ENCODE data around the gene CCDC183. TPM values are rescaled to one million over a fixed set of nuclear protein-coding genes. Genes with fewer than 3 reads are reported as not detected.
A peak's percentile ranks its signal among the peaks of the same experiment; 100 is the strongest.

Gene CCDC183
- total and polyA plus RNA-seq, 9 donors: 0.47 to 11.8 (median 5.7) TPM

DNA sequence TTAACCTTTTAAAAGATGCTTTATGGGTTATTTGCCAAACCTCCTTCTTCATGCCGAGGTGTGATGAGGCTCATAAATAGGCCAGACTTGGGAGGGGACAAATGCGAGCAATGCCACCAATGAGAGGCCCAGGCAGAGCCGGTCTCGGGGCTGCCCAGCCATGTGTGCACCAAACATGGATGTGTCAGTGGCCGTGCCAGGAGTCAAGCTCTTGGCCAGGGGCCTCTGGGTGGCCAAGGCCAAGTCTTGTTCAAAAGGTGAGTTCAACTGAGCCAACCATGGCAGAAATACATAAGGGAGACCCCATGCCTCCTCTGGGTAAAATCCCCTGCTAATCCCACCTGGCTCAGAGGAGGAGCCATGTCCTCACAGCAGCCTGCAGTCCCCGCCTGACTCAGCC is 20.9 kb upstream of the CCDC183 start:
- WGBS, 3 donors: 82 to 88% (median 85%) methylated on average over 6 of the region's 6 CpGs
- intact Hi-C loops (cut with DNase I): no loop called here
- H3K27ac ChIP-seq: no peak overlapping the region
- H3K27me3 ChIP-seq: no peaks in the 10 kb centered on the region
- no peaks in the 10 kb centered on the region for H3K36me3 ChIP-seq
- TF ChIP-seq POLR2A (IDR thresholded peaks at IDR 0.05) (no peak), EP300 (IDR thresholded peaks at IDR 0.05) (no peak)
- TF ChIP-seq, protein P1, sequence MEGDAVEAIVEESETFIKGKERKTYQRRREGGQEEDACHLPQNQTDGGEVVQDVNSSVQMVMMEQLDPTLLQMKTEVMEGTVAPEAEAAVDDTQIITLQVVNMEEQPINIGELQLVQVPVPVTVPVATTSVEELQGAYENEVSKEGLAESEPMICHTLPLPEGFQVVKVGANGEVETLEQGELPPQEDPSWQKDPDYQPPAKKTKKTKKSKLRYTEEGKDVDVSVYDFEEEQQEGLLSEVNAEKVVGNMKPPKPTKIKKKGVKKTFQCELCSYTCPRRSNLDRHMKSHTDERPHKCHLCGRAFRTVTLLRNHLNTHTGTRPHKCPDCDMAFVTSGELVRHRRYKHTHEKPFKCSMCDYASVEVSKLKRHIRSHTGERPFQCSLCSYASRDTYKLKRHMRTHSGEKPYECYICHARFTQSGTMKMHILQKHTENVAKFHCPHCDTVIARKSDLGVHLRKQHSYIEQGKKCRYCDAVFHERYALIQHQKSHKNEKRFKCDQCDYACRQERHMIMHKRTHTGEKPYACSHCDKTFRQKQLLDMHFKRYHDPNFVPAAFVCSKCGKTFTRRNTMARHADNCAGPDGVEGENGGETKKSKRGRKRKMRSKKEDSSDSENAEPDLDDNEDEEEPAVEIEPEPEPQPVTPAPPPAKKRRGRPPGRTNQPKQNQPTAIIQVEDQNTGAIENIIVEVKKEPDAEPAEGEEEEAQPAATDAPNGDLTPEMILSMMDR (IDR thresholded peaks at IDR 0.05): no peak
- no peaks in the 10 kb centered on the region for H3K4me1 ChIP-seq (ENCODE audit: insufficient read depth)
- H3K4me3 ChIP-seq: no peak overlapping the region
- H3K9me3 ChIP-seq: no peaks in the 10 kb centered on the region
- DNase-seq: peak in 1 of 5 donors; percentile 17

DNA sequence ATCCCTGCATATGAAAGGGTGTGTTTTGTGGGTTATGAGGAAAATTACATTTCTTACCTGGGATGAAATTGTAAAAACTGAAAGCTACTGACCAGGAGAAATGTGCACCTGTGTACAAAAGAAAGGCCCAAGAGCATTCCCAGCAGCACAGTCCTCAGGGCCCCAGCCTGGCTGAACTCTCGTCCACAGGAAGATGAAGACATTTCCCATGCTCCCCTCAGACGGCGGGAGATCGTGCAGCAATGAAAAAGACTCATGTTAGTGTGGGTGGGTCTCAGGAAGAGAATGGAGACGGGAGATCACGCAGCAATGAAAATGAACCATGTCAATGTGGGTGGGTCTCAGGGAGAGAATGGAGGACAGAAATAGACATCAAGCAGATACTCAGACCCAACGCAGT is 19.2 kb upstream of the CCDC183 start:
- intact Hi-C loops (cut with DNase I): no loop called here
- TF ChIP-seq EP300 (IDR thresholded peaks at IDR 0.05) (no peak), POLR2A (IDR thresholded peaks at IDR 0.05) (no peak)
- TF ChIP-seq, protein P1 (IDR thresholded peaks at IDR 0.05): no peak
- H3K27me3 ChIP-seq: no peaks in the 10 kb centered on the region
- no peaks in the 10 kb centered on the region for H3K36me3 ChIP-seq
- H3K9me3 ChIP-seq: no peaks in the 10 kb centered on the region
- no peaks in the 10 kb centered on the region for H3K4me1 ChIP-seq (ENCODE audit: insufficient read depth)
- no peak overlapping the region for H3K4me3 ChIP-seq
- H3K27ac ChIP-seq: no peak overlapping the region
- 44 to 55% (median 48%) methylated on average over 7 of the region's 7 CpGs for WGBS, 3 donors
- DNase-seq: no peak

DNA sequence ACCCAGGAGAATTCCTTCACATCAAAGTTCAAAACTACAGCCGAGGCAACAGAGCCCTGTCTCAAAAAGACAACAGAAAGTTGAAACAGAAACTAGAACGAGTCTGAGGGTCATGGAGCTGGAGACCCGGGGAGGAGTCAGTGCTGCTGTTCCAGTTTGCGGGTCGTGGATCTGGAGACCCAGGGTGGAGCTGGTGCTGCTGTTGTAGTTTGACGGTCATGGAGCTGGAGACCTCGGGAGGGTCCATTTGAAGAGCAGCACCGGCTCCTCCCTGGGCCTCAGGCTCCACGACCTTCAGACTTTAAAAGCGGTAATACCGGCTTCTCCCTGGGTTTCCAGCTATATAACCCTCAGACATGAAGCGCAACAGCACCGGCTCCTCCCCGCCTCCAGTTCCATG is 18.8 kb upstream of the CCDC183 start:
- H3K4me3 ChIP-seq: no peak overlapping the region
- no peaks in the 10 kb centered on the region for H3K4me1 ChIP-seq (ENCODE audit: insufficient read depth)
- 57 to 71% (median 59%) methylated on average over 14 of the region's 14 CpGs for WGBS, 3 donors
- H3K36me3 ChIP-seq: no peaks in the 10 kb centered on the region
- intact Hi-C loops (cut with DNase I): no loop called here
- no peaks in the 10 kb centered on the region for H3K9me3 ChIP-seq
- DNase-seq: no peak
- no peak overlapping the region for H3K27ac ChIP-seq
- TF ChIP-seq EP300 (IDR thresholded peaks at IDR 0.05) (no peak), POLR2A (IDR thresholded peaks at IDR 0.05) (no peak)
- TF ChIP-seq, protein P1 (IDR thresholded peaks at IDR 0.05): no peak
- H3K27me3 ChIP-seq: no peaks in the 10 kb centered on the region

DNA sequence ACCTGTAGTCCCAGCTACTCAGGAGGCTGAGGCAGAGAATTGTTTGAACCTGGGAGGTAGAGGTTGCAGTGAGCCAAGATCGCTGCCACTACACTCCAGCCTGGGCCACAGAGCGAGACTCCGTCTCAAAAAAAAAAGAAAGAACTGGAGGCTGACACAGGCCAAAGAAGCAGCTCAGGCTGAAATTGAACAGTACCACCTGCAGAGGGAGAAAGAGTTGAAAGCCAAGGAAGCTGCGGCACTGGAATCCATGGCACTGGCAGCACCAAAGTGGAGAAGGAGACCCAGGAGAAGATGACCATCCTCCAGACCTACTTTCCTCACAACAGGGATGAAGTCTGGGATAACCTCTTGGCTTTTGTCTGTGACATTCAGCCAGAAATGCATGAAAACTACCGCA is 16.3 kb upstream of the CCDC183 start:
- WGBS, 3 donors: 40 to 51% (median 48%) methylated on average over 5 of the region's 5 CpGs

More for the DNA sequence above, 16.3 kb upstream of the CCDC183 start:
- no peaks in the 10 kb centered on the region for H3K36me3 ChIP-seq
- DNase-seq: no peak
- H3K4me1 ChIP-seq (ENCODE audit: insufficient read depth): no peaks in the 10 kb centered on the region
- intact Hi-C loops (cut with DNase I): loop anchor here in 1 of 4 donors (10.0 kb wide), 1 partner anchor 445 kb away; the partner anchor contains the start of genes CYSRT1, RNF208 and RNF224
- TF ChIP-seq, protein P1 (IDR thresholded peaks at IDR 0.05): no peak
- TF ChIP-seq EP300 (IDR thresholded peaks at IDR 0.05) (no peak), POLR2A (IDR thresholded peaks at IDR 0.05) (no peak)
- no peaks in the 10 kb centered on the region for H3K9me3 ChIP-seq
- no peak overlapping the region for H3K27ac ChIP-seq
- no peak overlapping the region for H3K4me3 ChIP-seq
- no peaks in the 10 kb centered on the region for H3K27me3 ChIP-seq
